GM21576 (cell line): ENCODE data around the gene NUDT1.

Experiments used
- ATAC-seq: cut with Tn5 transposase; IDR thresholded peaks from one replicate; pipeline ENCODE4 v1.9.1; 2021; ENCODE audit warnings: mild to moderate bottlenecking, moderate library complexity; ENCODE audit not compliant: unreplicated experiment

The NUDT1 gene

GRCh38 chr7:2295936-2296620 lies 54.1 kb downstream of the NUDT1 start:
- no peak for ATAC-seq

DNA sequence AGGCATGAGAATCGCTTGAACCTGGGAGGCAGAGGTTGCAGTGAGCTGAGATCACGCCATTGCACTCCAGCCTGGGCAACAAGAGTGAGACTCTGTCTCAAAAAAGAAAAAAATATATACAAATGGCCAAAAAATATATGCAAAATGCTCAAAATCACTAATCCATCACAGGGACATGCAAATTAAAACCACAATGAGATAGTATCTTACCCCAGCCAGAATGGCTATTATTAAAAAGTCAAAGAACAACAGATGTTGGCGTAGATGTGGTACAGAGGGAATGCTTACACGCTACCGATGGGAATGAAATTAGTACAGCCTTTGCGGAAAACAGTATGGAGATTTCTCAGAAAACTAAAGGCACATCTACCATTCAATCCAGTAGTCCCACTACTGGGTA lies 54.8 kb downstream of the NUDT1 start:
- ATAC-seq, result no peak

DNA sequence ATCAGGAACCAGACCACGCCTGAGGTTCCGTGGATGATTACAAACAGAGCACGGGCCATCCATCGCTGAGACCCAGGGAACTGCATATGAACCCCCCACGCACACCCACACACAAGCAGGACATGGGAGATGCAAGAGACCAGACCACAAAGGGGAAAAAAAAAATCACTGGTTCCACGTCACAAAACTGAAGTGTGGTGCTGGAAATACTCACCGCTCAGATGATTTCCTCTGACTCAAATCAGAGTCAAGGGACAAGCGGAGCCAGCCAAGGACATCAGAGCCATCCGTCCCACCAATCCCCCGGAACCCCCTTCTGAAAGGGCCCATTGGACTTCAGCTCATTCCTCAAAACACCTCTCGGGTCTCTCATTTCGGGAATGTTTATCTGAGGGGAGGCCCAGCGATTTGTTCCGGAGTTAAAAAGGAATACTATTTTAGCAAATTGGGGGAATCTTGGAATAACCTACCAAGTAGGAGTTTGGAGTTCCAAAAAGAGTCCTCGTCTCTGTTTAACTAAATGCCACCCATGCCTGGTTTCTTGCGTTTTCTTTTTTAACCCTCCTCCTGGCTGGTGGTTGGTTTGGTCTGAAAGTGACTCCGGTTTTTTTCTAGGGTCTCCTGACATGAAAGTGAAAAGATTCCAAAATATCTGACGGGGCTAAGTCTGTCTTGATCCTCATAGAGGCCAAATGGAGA lies 57.3 kb downstream of the NUDT1 start:
- ATAC-seq, result peak; percentile 54

DNA sequence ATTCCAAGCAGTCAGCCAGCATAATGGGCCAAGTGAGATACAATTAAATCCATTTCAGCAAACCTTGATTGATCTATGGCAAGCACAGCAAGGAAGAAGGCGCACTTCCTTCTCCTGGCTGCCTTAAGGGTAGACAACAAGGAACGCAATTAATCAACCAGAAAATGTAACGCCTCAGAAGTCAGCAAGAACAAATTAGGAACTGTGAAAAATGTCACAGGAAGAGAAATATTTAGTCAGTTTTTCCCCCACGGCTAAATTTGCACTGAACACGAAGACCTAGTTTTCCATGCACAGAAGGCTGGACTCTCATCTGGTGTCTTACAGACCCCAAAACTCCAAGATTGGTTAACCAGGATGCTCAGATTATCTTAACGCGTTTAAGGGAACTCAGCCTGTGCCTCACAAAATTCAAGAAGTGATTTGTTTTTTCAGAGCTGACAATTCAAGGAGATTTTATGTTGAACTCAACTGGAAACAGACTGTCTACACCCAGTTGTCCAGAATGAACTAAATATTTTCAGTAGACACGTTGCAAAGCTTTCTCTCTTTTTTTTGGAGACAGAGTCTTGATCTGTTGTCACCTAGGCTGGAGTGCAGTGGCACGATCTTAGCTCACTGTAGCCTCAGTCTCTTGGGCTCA lies 58.0 kb downstream of the NUDT1 start:
- no peak for ATAC-seq
